GM19452 (cell line): ENCODE data around the gene CYBB.

Source experiments
- ATAC-seq: cut with Tn5 transposase; IDR thresholded peaks from one replicate; pipeline ENCODE4 v1.9.1; 2021; ENCODE audit not compliant: unreplicated experiment

The CYBB gene

GRCh38 chrX:37785569-37785968 is 5.7 kb downstream of the CYBB start:
- ATAC-seq, result no peak

GRCh38 chrX:37786624-37787422 is 7.0 kb downstream of the CYBB start:
- ATAC-seq, result peak; percentile 65

- peak; percentile 67 for ATAC-seq
These were observed 7.6 kb downstream of the CYBB start for GRCh38 chrX:37787423-37787869.

GRCh38 chrX:37796310-37796709 is 16.5 kb downstream of the CYBB start:
- no peak for ATAC-seq

- peak; percentile 92 for ATAC-seq
These were observed 16.9 kb downstream of the CYBB start for GRCh38 chrX:37796805-37797204.

- ATAC-seq, result no peak
These were observed 20.1 kb downstream of the CYBB start for GRCh38 chrX:37799936-37800335.

- ATAC-seq, result no peak
These were observed 20.9 kb downstream of the CYBB start for GRCh38 chrX:37800717-37801116.

- no peak for ATAC-seq
These were observed 22.2 kb downstream of the CYBB start for GRCh38 chrX:37802028-37802427.

GRCh38 chrX:37803057-37803456 is 23.2 kb downstream of the CYBB start:
- ATAC-seq, result no peak

- ATAC-seq, result no peak
These were observed 30.1 kb downstream of the CYBB start for GRCh38 chrX:37809970-37810369.

- no peak for ATAC-seq
These were observed 32.3 kb downstream of the CYBB start for GRCh38 chrX:37812110-37812509.

- no peak for ATAC-seq
These were observed 33.7 kb downstream of the CYBB start for GRCh38 chrX:37813570-37813969.

GRCh38 chrX:37815366-37815765 is 35.5 kb downstream of the CYBB start:
- no peak for ATAC-seq

- ATAC-seq, result no peak
These were observed 36.9 kb downstream of the CYBB start for GRCh38 chrX:37816766-37817165.

- ATAC-seq, result no peak
These were observed 37.3 kb downstream of the CYBB start for GRCh38 chrX:37817176-37817575.

GRCh38 chrX:37817579-37817978 is 37.7 kb downstream of the CYBB start:
- ATAC-seq, result peak; percentile 55

- ATAC-seq, result peak; percentile 45
These were observed 38.2 kb downstream of the CYBB start for GRCh38 chrX:37818031-37818430.

GRCh38 chrX:37820646-37821045 is 40.8 kb downstream of the CYBB start:
- ATAC-seq, result no peak

- no peak for ATAC-seq
These were observed 44.8 kb downstream of the CYBB start for GRCh38 chrX:37824491-37825214.

- ATAC-seq, result no peak
These were observed 45.5 kb downstream of the CYBB start for GRCh38 chrX:37825215-37825842.

GRCh38 chrX:37829721-37830120 is 49.9 kb downstream of the CYBB start:
- ATAC-seq, result no peak

- ATAC-seq, result no peak
These were observed 50.5 kb downstream of the CYBB start for GRCh38 chrX:37830371-37830770.
